HG02571 (cell line): ENCODE measurements around the gene GASK1B.
A peak's percentile ranks its signal among the peaks of the same experiment; 100 is the strongest.

Source experiments
- ATAC-seq: cut with Tn5 transposase; IDR thresholded peaks from one replicate; pipeline ENCODE4 v1.9.1; 2021; ENCODE audit warnings: mild to moderate bottlenecking, moderate library complexity; ENCODE audit not compliant: unreplicated experiment

Gene GASK1B

DNA sequence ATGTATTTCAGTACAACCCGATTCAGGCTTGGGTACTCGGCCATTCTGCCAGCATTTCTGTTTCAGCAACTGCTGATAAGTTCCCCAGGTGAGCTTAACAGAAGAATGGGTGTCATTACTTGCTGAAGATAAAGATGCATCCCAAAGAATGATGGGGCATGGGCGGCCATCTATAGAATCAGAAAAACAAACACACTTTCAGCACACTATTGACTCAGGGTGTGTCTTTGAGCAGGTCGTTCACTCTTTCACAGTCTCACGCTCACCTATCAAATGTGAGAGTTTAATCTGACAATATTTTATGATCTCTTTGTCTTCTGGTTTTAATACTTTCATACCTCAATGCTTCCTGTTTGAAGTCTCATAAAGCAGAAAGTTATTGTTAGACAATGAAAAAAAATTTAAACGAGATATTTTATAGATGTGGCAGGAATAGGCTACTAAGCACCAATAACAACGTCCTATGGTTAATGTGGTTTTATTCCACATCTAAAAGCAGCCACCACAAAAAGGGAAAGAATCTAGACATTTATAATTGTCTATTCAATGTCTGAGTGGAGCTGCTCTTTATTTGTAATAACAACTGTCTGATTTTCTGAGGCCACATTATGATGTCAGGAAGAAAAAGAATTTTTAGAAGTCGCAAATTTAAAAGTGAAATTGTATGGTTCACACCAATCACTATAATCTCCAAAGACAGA lies 17.0 kb downstream of the GASK1B start:
- no peak for ATAC-seq

- ATAC-seq: no peak
Measured at GRCh38 chr4:158147151-158147550, 25.7 kb downstream of the GASK1B start.

GRCh38 chr4:158146736-158147135 lies 26.1 kb downstream of the GASK1B start:
- no peak for ATAC-seq

DNA sequence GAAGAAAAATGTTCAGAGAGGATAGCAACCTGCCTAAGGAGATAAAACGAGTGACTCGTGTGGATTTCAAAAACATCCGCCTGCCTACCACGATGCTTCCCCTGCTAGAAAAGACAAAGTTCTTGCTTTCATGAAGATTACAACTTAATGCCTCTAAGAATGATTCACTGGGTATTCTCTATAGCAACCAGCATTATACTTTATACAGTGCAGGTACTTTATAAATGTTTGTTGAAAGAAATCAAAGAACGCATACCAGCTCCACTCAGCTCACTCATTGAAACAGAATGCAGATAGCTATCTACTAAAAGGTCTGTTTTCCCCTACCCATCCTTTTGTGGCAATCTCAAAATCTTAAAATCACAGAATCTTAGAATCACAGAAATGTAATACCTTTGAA lies 33.7 kb downstream of the GASK1B start:
- ATAC-seq: no peak

DNA sequence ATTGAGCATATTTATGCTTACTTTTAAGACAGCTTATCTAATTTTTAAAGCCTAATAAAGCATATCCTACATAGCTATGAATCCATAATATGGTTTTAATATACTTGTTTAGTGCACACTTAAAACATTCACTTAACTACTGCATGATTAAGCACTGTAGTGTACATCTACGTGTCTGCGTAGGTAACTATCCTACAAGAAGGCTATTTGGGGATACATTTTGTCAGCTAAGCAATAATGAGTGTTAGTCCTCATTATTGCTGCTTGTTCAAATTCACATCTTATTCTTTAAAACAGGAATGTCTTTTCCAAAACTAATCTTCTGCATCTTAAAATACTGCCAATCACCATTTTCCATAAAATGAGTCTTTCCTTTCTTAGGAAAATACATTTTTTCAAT lies 38.6 kb downstream of the GASK1B start:
- ATAC-seq: no peak

GRCh38 chr4:158133551-158133950 lies 39.3 kb downstream of the GASK1B start:
- no peak for ATAC-seq

DNA sequence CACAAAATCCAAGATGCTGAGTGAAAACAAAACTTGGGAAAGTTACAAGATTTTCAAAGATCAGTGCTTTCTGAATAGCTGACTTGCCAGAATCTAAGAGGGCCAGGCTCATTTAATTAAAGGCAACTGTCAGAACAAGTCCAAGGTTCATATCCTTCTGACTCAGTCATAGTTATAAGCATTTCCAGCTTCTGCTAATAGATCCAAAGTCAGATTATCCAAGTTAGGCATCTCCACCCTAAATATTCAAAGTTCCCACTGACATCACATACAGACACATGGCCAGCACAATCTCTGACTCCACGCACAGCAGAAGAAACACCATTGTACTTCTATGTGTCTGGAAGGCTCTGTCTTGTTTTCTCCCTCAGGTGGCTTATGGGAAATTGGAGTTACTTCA lies 41.8 kb downstream of the GASK1B start:
- ATAC-seq: no peak

GRCh38 chr4:158130204-158130603 lies 42.6 kb downstream of the GASK1B start:
- ATAC-seq: no peak

GRCh38 chr4:158129694-158130093 lies 43.1 kb downstream of the GASK1B start:
- ATAC-seq: peak; percentile 74

DNA sequence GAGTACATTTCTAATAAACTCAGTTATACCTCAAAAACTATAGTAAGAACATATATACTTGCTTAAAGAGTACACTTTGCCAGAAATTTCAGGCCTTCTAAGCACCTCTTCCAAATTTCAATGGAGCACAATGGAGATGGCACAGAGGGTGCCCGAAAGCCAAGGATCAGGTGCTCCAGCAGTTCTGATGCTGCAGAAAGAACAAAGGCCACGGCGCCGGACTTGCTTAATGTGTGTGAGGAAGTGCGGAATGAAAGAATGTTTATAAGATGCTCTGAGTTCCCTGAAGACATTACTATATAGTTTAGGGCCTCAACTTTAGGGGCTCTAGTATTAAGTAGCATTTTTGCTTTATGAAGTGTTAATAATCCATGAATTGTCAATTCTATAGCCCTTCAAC lies 44.3 kb downstream of the GASK1B start:
- no peak for ATAC-seq

- ATAC-seq: no peak
Measured at GRCh38 chr4:158125310-158125709, 47.5 kb downstream of the GASK1B start.
